Stimulated activated CD4-positive, alpha-beta T cell treated with anti-CD3 and anti-CD28 coated beads, Interleukin-12 subunit alpha, Interleukin-12 subunit beta, amount 100 ng/mL, for 4 hours (primary cell): ENCODE data around the gene ATF6.

Experiments
- DNase-seq: peaks from one replicate; pipeline ENCODE4 v3.0.0-alpha.2; 2020

The ATF6 gene

DNA sequence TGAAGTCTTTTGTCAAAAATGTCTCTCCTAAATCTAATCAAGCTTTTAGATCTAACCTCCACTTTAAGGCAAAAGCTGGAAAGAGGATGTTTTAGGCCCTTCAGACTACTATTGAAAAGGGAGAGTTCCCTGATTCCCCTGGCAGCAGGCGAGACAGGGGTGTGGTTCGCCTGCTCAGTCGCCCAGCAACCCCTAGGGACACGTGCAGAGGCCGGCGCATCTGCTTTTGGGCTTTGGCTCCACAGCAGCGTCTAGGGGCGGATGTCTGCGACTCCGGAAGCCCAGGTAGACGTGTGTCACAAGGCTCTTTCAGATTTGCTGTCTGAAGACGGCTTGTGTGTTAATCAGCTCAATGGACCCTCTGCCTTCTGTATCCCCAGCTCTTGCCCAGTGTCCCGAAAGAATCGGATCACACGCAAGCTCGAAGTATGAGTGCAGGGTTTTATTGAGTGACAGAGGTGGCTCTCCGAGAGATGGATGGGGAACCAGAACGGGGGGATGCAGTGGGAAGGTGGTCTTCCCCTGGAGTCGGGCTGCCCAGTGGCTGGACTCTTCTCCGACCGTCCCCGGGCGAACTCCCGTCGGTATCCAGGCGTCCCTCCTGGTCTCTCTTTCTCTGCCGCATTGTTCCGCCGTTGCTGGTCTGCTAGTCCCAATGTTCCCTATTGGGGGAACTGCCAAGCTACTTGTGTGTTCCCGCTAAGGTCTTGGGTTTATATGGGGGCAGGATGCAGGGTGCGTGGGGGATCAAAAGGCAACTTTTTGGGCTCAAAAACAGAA, 212.1 kb downstream of the ATF6 start:
- no peak for DNase-seq

DNA sequence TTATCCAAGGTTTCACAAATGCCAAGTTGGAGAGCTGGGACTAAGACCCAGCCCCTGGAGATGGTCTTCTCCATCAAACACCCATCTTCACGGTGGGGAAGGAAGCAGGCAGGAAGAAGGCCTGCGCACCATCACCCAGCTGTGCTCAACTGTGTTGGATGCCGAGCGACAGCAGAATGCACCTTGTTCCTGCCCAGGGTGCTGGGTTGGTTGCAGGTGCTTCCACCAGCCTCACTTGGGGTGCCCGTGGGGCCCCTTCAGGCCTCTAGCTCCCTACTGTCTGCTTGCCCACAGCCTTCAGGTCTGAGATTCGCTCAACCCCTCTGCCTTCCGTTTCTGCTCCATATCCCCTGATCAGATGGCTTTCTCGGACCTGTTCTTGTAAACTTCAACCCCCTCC, 215.0 kb downstream of the ATF6 start:
- DNase-seq = no peak

DNA sequence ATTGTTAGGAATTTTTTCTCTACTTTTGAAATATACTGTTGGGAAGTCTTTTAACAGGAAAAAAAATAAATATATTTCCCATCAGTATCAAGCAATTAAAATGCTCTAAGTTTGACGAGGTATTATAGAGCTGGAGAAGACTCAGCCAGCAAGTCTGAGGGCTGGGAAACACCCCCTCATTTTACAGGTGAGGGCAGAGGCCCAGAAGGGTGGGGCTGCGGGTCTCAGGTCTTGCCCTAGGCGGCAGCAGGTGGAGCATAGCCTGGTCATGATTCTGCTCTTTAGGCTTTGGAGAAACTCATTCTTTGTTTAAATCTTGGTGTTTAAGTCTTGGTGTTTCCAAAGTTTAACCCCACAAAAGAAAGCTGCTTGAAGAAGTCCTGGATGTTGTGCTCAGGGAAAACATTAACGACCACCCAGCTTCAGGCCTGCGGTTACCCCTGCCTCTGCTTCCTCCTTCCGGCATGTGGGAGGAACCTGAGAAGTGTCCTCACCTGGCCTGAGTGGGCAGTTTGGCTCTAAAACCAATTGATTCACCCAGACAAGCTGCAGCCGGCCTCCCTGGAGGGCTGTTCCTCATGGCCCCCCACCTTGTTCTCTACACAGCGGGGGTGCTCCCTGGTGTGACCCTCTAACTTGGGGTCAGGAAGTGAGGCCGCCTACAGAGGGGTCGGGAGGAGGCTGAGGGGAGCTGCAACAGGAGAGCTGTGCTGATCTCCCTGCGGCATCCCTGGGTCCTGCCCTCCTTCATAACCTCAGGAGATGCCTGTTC, 215.8 kb downstream of the ATF6 start:
- no peak for DNase-seq

DNA sequence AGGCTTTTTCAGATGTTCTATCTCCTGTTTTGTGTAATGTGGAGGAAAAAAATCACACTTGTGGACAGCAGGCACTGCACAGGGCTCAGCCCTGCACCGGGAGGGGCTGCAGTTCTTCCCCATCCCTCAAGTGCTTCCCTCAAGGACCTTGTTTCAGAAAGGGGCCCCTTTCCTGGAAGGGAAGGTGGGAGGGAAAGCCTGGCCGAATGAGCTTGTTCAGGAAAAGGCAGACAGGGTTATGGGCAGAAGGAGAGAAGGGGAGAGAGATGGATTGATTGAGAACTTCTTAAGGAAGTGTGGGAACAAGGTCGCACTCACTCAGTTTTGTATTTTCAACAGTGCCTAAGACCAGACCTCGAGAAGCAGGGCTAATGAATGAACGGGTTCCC, 216.4 kb downstream of the ATF6 start:
- DNase-seq = no peak

DNA sequence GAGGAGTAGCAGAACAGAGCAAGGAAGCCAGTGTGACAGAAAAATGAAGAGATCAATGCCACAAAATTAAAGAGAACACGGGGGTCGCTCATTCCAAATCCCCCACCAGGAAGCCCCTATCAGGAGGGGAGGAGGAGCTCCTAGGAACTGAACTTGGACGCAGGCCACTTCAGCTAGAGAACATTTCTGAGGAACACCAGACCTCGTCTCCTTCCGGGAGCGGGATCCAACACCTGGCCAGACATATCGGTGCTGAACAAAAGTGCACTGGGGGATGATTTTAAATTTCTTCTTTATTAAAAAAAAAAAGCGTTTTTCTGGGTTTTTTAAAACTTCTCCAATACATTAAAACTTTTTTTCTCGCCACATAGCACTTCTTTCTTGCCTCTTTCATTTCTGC, 216.8 kb downstream of the ATF6 start:
- no peak for DNase-seq

DNA sequence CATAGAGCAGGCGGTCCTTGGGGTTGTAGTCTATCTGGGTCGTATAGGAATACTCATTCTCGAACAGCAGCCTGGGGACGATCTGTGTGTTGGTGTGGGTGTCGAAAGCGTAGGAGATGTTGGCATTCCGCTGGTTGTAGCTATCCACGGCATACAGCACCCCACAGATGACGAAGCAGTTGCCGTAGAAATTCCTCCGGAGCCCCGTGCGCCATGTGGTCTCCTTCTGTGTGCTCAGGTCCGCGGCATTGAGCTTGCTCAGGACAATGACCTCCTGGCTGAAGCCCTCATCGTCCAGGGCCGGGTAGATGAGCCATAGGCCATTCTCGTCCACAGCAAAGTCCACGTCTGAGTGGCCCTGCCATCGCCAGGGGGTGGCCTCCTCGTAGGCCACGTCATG, 217.6 kb downstream of the ATF6 start:
- no peak for DNase-seq

DNA sequence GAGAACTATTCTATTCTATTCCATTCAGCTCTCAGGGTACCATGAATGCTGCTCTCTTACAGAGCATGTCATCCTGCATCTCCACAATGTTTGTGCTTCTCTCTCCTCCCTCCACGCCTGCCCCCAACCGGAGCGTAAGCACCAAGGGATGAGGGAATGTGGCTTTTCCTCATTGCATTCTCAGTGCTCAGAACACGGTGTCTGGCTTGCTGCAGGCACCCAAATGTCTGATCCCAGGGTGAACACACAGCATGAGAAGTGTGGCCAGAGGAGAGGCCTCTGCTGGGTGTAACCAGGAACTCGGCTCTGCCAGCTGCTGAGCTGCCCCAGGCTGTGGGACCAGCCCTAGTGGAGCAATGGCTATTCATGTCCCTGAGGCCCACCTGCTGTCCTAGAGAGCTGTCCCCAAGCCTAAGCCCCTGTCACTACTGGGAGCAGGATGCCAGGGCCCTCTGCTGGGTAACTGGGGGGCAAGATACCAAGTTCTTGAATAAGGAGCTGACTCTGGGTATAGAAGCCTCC, 219.2 kb downstream of the ATF6 start:
- DNase-seq = no peak

DNA sequence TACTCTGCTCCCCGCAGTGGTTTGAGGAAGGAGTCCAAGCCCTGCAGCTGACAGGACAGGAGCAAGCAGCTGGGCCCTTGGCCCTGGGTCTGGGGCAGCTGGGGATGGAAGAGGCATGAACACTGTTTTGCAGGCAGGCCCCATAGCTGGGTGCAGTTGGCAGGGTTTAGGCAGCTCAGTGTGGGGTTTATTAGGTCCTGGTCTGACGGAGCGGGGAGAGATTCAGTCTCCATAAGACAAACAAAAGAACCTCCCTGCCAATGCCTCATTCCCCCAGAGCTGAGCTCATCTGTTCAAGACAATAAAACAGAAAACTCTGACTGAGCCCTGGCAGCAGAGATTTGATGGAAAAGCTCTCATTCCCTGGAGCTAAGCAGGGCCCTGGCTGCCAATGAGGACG, 220.2 kb downstream of the ATF6 start:
- DNase-seq = no peak

DNA sequence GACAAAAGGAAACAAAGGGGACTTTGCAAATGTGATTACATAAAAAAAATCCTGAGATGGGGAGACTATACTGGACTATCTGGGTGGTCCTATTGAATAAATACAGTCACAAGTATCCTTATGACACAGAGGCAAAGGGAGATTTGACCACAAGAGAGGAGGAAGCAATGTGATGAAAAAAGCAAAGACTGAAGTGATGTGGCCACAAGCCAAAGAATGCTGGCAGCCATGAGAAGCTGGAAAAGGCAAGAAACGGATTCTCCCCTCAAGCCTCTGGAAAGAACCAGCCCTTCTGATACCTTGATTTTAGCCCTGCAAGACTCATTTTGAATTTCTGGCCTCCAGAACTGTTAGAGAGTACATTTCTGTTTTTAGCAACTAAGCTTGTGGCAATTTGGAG, 221.2 kb downstream of the ATF6 start:
- no peak for DNase-seq

DNA sequence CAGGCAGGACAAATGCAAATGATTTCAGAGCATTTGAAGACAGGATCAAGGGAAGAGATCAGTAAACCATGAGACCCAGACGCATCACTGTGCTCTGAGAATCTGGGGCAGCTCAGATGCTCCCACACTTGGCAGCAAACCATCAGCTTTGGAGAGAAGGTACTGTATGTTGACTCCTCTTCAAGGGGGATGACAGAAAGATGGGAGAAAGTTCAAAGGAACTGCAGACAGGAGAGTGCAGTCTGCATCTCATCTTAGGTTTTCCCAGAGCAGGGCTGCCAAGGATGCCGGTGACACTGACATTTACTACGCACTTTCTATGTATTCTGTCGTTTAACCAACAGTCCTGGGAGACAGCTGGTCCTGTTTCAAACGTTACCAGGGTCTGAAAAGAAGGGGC, 221.8 kb downstream of the ATF6 start:
- no peak for DNase-seq

DNA sequence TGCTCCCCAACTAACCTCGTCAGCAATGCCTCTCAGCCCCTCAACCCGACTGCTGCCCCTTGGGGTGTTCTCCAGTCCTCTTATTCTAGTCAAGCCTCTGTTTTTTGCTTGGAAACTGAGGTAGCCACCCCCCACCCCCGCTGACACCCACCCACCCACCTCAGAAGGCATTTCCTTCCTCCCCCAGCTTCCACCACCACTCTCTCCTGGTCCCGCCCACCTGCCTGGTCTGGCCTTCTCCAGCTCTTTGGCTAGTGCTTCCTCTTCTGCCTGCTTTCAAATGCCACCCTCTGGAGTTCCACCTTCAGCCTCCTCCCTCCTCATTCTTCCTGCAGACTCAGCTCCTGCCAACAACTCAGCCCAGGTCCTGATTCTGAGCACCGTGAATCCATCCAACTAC, 222.3 kb downstream of the ATF6 start:
- DNase-seq = no peak

DNA sequence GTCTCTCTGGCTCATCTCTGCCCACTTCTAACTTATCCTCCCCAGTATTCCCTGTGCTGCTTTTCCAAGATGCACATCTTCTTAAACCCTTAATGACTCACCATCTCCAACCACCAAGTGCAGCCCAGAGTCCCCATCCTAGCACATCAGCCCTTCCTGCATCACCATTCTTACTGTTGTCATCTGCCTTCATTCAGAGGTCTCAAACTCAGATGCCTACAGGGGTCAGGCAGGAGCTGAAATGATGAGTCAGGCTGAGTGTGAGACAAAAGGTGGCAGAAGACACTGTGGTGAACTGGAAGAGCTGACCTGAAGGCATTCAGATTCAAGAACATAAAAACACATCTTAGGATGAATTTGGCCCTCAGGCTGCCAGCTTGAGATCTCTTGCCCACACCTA, 223.0 kb downstream of the ATF6 start:
- DNase-seq = no peak

DNA sequence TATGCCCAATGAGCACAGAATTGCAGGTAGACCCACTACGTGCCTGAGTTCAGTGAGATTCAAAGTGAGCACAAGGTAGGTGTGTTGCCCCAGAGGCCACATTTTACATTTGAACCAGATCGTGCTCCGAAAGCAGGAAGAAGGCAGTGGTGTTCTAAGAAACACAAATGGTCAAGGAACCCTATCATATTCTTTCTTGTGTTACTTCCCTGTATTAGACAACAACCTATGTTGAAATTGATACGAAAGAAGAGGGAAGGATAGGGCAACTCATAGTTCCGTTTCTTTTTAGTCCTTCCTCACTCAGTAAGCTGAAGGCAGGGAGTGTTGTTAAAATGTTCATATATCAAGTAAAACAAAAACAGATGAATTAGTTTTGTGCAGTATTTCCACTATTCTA, 223.7 kb downstream of the ATF6 start:
- no peak for DNase-seq

DNA sequence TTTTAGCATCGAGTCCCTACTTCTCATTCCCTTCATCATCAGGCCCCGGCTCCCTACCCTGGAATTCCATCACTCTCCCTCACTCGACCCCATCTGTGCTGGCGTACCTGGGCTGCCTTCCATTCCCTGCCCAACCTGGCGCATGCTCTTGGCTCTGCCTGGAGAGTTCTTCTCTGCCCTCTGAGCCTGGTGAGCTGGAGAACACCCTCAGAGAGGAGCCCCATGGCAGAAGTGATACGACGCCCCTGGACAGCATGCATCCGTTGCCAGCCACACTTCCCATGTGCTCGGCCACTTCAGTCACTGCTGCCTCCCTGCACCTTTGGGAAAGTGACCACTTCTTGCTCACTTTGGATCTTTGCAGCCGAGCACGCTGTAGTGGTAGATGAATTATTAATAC, 227.5 kb downstream of the ATF6 start:
- DNase-seq = no peak

DNA sequence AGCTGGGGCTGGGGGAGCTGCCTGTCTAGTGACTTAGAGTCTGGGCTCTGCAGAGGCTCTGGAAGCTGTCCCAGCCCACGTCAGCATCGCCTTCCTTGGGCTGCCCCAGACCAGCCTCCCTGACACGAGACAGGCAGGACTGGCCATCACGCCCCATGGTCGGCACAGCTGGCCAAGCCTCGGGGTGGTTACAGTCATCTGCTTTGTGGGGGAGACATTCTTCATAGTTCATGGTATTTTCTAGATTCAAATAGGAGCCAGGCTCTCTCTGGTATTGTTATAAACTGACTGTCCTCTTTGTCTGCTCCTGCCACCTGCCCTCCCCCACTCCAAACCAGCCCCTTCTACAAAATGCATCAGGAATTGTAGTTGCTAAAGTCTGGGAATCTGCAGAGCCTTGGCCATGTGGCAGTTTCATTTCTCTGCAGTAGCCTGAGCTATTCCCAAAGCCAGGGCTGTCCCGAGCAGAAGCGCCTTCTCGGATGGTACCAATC, 228.1 kb downstream of the ATF6 start:
- DNase-seq = no peak

DNA sequence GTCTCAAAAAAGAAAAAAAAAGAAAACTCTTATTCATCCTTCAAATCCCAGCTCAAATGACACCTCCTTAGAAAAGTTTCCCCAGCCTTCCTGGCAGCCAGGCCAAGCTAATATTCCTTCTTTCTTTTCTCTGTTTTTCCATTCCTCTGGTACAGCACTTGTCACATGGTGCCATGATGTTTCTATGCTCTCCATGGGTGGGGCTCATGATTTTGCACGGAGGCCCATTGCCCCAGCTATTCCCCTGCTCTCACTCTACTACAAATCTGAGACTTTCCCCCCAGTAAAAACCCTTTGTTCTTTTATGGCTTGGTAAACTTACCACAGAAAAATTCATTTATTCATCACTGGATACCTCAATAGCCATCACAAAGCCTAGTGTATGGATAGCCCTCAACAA, 231.0 kb downstream of the ATF6 start:
- no peak for DNase-seq

DNA sequence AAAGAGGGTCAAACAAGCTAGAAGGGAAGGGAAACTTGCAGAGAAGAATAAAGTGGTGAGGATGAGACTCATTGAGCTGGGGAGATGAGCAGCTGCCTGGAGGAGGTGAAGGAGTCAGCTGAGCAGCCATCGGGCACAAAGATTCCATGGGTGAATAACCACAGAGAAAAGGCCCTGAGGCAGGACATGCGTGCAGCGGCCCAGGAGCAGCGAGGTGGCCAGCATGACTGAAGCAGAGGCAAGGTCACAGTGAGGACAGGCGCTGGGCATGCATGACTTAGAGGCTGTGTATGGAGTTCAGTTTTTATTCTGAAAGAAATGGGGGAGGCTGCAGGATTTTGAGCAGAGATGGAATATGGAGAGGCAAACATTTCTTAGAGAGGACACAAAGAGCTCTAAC, 232.7 kb downstream of the ATF6 start:
- no peak for DNase-seq

DNA sequence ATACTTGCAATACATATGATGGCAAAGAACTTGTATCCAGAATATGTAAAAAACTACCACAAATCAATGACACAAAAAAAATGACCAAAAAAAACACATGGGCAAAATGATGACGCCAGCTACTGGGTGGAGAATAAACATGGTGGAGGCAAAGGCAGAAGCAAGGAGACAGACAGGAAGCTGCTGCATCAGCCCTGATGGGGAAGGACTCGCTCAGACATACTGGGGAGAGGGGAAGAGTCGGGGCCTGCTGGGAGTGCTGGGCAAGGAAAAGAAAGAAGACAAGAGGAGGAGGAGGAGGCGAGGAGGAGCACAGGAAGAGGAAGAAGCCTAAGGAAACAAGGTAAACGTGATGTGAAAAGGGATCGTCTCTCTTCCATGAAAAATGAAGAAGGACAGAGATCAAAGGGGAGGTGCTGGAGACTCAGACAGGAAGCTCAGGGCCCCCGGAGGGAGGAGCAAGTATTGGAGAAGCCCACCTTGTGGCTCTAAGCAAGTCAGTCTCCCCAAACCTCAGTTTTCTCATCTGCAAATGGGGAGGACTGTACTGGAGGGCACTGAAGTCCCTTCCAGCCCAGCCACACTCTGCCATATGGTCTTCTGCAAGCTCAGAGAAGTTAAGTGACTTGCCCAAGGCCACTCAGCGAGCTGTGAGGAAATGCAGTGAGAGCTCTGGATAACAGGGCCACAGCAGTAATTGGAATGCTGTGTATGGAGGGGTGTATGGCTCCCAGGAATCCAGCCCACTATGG, 233.4 kb downstream of the ATF6 start:
- no peak for DNase-seq

DNA sequence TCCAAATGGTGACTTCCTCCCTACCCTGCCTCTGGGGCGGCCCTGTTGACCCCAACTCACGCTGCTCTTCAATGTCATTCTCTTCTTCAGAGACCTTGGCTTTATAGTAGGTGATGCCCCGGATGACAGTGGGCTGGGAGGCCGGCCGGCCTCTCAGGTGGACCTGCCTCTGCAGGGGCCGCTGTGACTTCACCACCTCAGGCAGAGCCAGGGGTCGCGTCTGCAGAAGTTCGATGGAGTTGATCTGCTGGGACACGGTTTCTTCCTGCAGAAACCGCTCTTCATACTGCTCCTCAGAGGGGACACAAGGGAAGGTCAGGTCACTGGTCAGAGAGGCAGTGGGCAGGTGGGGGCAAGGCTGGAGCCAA, 233.9 kb downstream of the ATF6 start:
- no peak for DNase-seq

DNA sequence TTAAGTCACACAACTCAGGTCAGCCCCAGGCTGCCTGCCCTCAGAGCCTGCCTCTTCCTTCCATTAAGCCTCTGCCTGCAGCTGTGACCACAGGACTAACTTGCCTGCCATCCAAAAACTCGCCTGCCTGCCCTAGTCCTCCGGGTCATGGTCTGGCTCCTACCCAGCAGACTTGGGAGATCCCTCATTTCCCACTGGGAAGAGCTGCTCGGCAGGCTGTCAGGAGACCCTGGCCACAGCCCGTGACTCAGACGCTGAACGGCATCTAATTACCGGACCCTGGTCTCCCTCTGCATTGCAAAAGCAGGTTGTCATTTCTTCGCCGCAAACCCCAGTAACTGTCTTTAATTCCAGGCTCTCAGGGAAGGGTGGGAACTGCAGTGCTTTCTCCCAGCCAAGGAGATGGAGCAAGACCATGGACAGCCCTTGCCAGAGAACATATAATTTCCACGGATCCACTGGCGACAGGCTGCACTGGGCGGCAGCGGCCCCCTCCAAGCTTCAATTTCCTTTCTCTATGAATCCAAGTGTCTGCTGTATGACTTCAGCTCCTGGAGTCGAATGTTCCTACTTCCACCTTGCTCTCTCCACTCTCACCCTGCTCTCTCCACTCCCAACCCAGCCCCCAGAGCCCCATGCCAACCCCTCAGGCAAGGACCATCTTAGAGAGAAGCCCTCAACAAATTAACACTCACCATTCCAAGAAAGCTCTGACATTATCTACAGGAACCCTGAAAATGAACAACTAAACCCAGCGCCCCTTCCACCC, 237.1 kb downstream of the ATF6 start:
- no peak for DNase-seq

DNA sequence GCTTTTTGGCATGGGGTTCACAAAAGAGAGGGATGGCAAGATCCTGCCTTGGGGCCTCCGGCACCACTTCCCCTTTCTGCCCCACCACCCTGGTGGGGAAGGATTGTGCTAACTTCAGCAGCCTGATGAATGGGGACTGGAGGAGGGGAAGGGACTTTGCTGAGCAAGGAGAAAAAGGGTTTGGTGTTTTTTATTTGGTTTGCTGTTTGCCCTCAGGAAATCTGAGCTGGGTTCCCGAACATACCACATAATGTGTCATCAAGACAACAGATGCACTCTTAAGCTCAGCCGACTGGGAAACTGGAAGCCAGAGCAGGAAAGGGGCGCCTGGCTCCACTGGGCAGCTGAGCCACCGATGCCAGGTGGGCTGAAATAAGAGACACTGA, 237.7 kb downstream of the ATF6 start:
- DNase-seq = no peak

DNA sequence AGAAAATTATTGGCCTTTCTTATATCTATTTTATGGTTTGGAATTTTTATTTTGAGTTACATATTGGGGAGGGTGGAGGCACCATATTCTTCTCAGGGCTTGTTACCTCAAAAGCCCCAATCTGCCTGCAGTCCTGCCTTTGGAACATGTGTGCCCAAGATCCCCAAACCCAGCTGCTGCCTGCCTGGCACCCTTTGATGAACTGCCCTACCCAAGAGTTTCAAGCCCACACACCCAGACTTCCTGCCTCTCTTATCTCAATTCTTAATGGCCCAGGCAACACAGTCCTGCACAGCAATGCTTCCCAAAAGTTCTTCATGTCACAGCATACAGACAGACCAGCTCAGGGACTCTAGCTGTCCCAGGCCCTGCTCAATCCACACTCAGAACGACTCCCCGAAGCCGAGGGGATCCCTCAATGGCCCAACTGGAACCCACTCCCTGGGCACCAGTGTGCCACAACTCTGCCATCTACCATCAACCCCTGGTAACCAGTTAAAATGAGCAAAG, 238.4 kb downstream of the ATF6 start:
- DNase-seq = no peak

DNA sequence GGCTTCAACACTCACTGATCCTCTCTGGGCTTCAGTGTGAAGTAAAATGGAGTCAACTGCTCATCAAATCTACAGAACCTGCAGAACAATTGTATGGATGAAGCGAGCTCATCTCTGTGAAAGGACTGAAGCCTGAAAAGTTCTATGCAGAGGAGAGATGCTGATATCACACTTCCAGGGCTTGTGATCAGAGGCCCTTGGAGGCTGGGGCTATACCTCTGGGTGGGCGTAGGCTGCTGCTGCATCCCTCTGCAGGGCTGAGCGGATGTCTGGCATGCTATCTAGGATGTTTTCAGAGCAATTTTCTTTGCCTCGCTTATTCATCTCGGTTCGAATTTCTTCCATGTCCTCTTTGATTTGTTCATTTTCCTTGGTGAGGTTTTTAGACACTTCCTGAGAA, 240.0 kb downstream of the ATF6 start:
- DNase-seq = no peak
